ENCODE results near the gene RETREG3. TPM values are rescaled to one million over a fixed set of nuclear protein-coding genes. Genes with fewer than 3 reads are reported as not detected.

The RETREG3 gene
- total RNA-seq, 2 donors from 2014 or later, result 49.2 to 60.3 TPM

DNA sequence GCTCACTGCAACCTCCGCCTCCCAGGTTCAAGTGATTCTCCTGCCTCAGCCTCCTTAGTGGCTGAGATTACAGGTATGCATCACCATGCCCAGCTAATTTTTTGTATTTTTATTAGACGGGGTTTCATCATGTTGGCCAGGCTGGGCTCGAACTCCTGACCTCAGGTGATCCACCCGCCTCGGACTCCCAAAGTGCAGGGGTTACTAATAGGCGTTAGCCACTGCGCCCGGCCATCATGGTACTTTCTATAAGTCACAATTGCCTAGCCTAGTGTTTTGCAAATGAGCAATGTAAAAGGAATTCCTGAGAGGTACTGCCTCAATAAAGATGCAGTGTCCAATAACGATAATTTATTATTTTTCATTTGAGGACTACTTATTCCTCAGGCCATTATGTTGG is 17.8 kb downstream of the RETREG3 start:
- no peaks in the 10 kb centered on the region for H3K36me3 ChIP-seq
- H3K27me3 ChIP-seq, result no peaks in the 10 kb centered on the region

GRCh38 chr17:42590886-42591285 is 18.3 kb downstream of the RETREG3 start:
- no peaks in the 10 kb centered on the region for H3K4me1 ChIP-seq
- no peak overlapping the region for H3K9ac ChIP-seq (ENCODE audit: low read depth in 2 of 2, low read length in 2 of 2)
- DNase-seq, result no peak
- no peak overlapping the region for H3K27ac ChIP-seq
- H3K4me3 ChIP-seq, result no peak overlapping the region
- no peak for TF ChIP-seq CTCF (IDR thresholded peaks at IDR 0.05)
- H3K9me3 ChIP-seq, result no peaks in the 10 kb centered on the region
- H3K27me3 ChIP-seq, result no peaks in the 10 kb centered on the region
- intact Hi-C loops (cut with DNase I), result no loop called here
- no peaks in the 10 kb centered on the region for H3K36me3 ChIP-seq

More for the DNA sequence above, 17.8 kb downstream of the RETREG3 start:
- H3K4me1 ChIP-seq, result no peaks in the 10 kb centered on the region
- H3K27ac ChIP-seq, result no peak overlapping the region
- intact Hi-C loops (cut with DNase I), result no loop called here
- H3K9me3 ChIP-seq, result no peaks in the 10 kb centered on the region
- H3K4me3 ChIP-seq, result no peak overlapping the region
- no peak for TF ChIP-seq CTCF (IDR thresholded peaks at IDR 0.05)
- no peak for DNase-seq
- no peak overlapping the region for H3K9ac ChIP-seq (ENCODE audit: low read depth in 2 of 2, low read length in 2 of 2)

- Histone ChIP-seq H3K27ac (no peak overlapping the region), H3K9me3 (no peaks in the 10 kb centered on the region), H3K36me3 (peaks cover 27% of the 10 kb centered on the region), H3K27me3 (no peaks in the 10 kb centered on the region), H3K4me1 (no peaks in the 10 kb centered on the region), H3K9ac (ENCODE audit: low read depth in 2 of 2, low read length in 2 of 2) (no peak overlapping the region), H3K4me3 (no peak overlapping the region)
- no peak for DNase-seq
- intact Hi-C loops (cut with DNase I), result loop anchor here (10.0 kb wide), 1 partner anchor 98 kb away; the partner anchor contains the start of genes CCR10 and CNTNAP1
- no peak for TF ChIP-seq CTCF (IDR thresholded peaks at IDR 0.05)
Measured at GRCh38 chr17:42586514-42587230, 22.5 kb downstream of the RETREG3 start.

DNA sequence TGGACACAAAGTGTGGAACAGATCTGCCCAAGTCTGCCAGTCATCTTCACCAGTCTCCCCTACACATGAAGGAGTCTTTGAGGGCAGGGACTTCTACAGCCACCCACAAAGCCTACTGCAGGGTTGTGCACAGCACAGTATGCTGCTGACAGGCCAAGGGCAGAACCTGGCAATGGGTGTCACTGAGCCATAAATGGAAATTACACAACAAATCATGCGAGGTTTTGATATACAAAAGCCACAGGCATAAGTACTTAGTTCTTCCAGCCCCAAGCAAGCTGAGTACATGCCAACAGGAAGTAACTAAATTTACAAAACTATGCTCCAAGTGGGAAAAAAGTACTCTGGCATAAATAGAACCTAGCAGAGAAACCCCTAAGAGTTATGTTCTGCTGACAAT is 23.8 kb downstream of the RETREG3 start:
- Histone ChIP-seq H3K27ac (no peak overlapping the region), H3K36me3 (peaks cover 29% of the 10 kb centered on the region), H3K9ac (ENCODE audit: low read depth in 2 of 2, low read length in 2 of 2) (no peak overlapping the region), H3K4me3 (no peak overlapping the region), H3K27me3 (no peaks in the 10 kb centered on the region), H3K9me3 (no peaks in the 10 kb centered on the region), H3K4me1 (no peaks in the 10 kb centered on the region)
- no peak for DNase-seq
- intact Hi-C loops (cut with DNase I), result loop anchor here (10.0 kb wide), 1 partner anchor 99 kb away; the partner anchor contains the start of genes CCR10 and CNTNAP1
- no peak for TF ChIP-seq CTCF (IDR thresholded peaks at IDR 0.05)

- Histone ChIP-seq H3K27ac (no peak overlapping the region), H3K4me3 (no peak overlapping the region), H3K9ac (ENCODE audit: low read depth in 2 of 2, low read length in 2 of 2) (no peak overlapping the region), H3K27me3 (no peaks in the 10 kb centered on the region), H3K9me3 (no peaks in the 10 kb centered on the region), H3K36me3 (peaks cover 29% of the 10 kb centered on the region), H3K4me1 (no peaks in the 10 kb centered on the region)
- no peak for DNase-seq
- no peak for TF ChIP-seq CTCF (IDR thresholded peaks at IDR 0.05)
- intact Hi-C loops (cut with DNase I), result loop anchor here (10.0 kb wide), 1 partner anchor 100 kb away; the partner anchor contains the start of genes CCR10 and CNTNAP1
Measured at GRCh38 chr17:42584880-42585279, 24.3 kb downstream of the RETREG3 start.
